ENCODE measurements around the gene KDM4E. TPM values are rescaled to one million over a fixed set of nuclear protein-coding genes. Genes with fewer than 3 reads are reported as not detected.
A peak's percentile ranks its signal among the peaks of the same experiment; 100 is the strongest.

The KDM4E gene
- total and polyA plus RNA-seq, 10 of the 15 experiments (the other 5 are each of a cell fraction or from before 2014, with no cell fraction given): not detected

DNA sequence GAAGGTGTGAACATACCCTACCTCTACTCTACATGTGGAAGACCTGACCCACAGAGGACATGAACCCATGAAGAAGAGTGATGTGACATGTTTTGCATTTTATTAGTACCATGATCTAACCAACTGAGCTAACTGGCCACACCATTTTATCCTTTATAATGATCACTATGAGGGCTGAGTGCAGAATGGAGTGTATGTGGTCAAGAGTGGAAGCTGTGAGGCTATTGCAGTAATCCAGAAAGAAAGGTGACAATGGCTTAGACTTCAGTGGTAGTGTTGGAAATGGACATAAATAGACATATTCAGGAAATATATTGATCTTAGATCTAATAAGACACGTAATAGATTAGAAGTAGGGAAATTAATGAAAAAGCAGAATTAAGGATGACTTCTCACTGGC lies 45.4 kb downstream of the KDM4E start:
- CTCF ChIA-PET: interaction anchor here (1.0 to 14.4 kb wide), 15 partner anchors 9 to 636 kb away, joined by 3 to 459 read pairs (median 6); partner anchors contain the start of gene ENDOD1
- TF ChIP-seq, protein P1, sequence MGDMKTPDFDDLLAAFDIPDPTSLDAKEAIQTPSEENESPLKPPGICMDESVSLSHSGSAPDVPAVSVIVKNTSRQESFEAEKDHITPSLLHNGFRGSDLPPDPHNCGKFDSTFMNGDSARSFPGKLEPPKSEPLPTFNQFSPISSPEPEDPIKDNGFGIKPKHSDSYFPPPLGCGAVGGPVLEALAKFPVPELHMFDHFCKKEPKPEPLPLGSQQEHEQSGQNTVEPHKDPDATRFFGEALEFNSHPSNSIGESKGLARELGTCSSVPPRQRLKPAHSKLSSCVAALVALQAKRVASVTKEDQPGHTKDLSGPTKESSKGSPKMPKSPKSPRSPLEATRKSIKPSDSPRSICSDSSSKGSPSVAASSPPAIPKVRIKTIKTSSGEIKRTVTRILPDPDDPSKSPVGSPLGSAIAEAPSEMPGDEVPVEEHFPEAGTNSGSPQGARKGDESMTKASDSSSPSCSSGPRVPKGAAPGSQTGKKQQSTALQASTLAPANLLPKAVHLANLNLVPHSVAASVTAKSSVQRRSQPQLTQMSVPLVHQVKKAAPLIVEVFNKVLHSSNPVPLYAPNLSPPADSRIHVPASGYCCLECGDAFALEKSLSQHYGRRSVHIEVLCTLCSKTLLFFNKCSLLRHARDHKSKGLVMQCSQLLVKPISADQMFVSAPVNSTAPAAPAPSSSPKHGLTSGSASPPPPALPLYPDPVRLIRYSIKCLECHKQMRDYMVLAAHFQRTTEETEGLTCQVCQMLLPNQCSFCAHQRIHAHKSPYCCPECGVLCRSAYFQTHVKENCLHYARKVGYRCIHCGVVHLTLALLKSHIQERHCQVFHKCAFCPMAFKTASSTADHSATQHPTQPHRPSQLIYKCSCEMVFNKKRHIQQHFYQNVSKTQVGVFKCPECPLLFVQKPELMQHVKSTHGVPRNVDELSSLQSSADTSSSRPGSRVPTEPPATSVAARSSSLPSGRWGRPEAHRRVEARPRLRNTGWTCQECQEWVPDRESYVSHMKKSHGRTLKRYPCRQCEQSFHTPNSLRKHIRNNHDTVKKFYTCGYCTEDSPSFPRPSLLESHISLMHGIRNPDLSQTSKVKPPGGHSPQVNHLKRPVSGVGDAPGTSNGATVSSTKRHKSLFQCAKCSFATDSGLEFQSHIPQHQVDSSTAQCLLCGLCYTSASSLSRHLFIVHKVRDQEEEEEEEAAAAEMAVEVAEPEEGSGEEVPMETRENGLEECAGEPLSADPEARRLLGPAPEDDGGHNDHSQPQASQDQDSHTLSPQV (IDR thresholded peaks at IDR 0.05): no peak
- TF ChIP-seq KLF5 (IDR thresholded peaks at IDR 0.05; ENCODE audit: partially characterized antibody): no peak
- TF ChIP-seq, protein P2, sequence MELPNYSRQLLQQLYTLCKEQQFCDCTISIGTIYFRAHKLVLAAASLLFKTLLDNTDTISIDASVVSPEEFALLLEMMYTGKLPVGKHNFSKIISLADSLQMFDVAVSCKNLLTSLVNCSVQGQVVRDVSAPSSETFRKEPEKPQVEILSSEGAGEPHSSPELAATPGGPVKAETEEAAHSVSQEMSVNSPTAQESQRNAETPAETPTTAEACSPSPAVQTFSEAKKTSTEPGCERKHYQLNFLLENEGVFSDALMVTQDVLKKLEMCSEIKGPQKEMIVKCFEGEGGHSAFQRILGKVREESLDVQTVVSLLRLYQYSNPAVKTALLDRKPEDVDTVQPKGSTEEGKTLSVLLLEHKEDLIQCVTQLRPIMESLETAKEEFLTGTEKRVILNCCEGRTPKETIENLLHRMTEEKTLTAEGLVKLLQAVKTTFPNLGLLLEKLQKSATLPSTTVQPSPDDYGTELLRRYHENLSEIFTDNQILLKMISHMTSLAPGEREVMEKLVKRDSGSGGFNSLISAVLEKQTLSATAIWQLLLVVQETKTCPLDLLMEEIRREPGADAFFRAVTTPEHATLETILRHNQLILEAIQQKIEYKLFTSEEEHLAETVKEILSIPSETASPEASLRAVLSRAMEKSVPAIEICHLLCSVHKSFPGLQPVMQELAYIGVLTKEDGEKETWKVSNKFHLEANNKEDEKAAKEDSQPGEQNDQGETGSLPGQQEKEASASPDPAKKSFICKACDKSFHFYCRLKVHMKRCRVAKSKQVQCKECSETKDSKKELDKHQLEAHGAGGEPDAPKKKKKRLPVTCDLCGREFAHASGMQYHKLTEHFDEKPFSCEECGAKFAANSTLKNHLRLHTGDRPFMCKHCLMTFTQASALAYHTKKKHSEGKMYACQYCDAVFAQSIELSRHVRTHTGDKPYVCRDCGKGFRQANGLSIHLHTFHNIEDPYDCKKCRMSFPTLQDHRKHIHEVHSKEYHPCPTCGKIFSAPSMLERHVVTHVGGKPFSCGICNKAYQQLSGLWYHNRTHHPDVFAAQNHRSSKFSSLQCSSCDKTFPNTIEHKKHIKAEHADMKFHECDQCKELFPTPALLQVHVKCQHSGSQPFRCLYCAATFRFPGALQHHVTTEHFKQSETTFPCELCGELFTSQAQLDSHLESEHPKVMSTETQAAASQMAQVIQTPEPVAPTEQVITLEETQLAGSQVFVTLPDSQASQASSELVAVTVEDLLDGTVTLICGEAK (IDR thresholded peaks at IDR 0.05; ENCODE audit: borderline replicate concordance): no peak
- TF ChIP-seq CHD1 (IDR thresholded peaks at IDR 0.05; ENCODE audit: low read depth, low read length): no peak
- TF ChIP-seq TBL1XR1 (IDR thresholded peaks at IDR 0.05; ENCODE audit: low read depth, low read length): no peak
- FAIRE-seq (no peak), DNase-seq (ENCODE audit: low read depth, low spot score) (no peak), ATAC-seq (no peak)
- H3K9me3 ChIP-seq (replicated peaks; ENCODE audit: control insufficient read depth, insufficient read depth, low read length): no peaks in the 10 kb centered on the region
- no peak overlapping the region for H3K4me3 ChIP-seq
- SMC1A ChIA-PET (ENCODE audit: uncharacterized antibody, unreplicated experiment): interaction anchor here (0.9 to 14.9 kb wide), 13 partner anchors 9 to 691 kb away, joined by 3 to 315 read pairs (median 7); partner anchors contain the start of gene ENDOD1
- H3K27me3 ChIP-seq (replicated peaks in 1 of 2; ENCODE audit: control insufficient read depth in 2 of 2, insufficient read depth in 2 of 2, low read length in 1 of 2): no peaks in the 10 kb centered on the region
- H3K27ac ChIP-seq (ENCODE audit: control insufficient read depth, insufficient read depth): no peak overlapping the region
- H3K4me2 ChIP-seq (ENCODE audit: control insufficient read depth, insufficient read depth): peak overlapping the region; percentile 31; the same call in 1 of the 2 replicates
- peaks cover 28% of the 10 kb centered on the region for H3K79me2 ChIP-seq (ENCODE audit: control insufficient read depth, insufficient read depth, low read length)
- intact Hi-C loops (cut with micrococcal nuclease; ENCODE audit: unreplicated experiment): no loop called here
- WGBS (ENCODE audit: insufficient coverage, insufficient replicate concordance, low lambda C conversion rate, missing lambda C conversion rate): 89% methylated on average over 1 of the region's 1 CpG
- no peak overlapping the region for H3K9ac ChIP-seq (ENCODE audit: control insufficient read depth, insufficient read depth, low read length)
- H2AFZ ChIP-seq (ENCODE audit: control insufficient read depth, low read depth, low read length): no peak overlapping the region
- POLR2A ChIA-PET: interaction anchor here (0.8 to 11.1 kb wide), 8 partner anchors 11 to 926 kb away, joined by 3 to 139 read pairs (median 5); partner anchors contain the start of gene ENDOD1
- RAD21 ChIA-PET (ENCODE audit: unreplicated experiment): interaction anchor here (0.7 to 11.8 kb wide), 13 partner anchors 8 to 635 kb away, joined by 3 to 244 read pairs (median 7); partner anchors contain the start of gene ENDOD1
- no peaks in the 10 kb centered on the region for H4K20me1 ChIP-seq (ENCODE audit: control insufficient read depth, insufficient read depth)
- in situ Hi-C loops (cut with MboI): no loop called here
- 0 out of 4 replicates have a peak, but pooled peaks cover 0 to 4% of the 10 kb centered on the region in 2 experiments for H3K36me3 ChIP-seq (ENCODE audit: control insufficient read depth in 2 of 2, insufficient read depth in 2 of 2, low read length in 1 of 2)
- BruUV-seq (replicated peaks): no TSS peak
- H3K4me1 ChIP-seq (ENCODE audit: control insufficient read depth, insufficient read depth, low read length): 0 out of 2 replicates have a peak, but pooled peaks cover 3% of the 10 kb centered on the region

Data from GM12878 (cell line).